Left lung (tissue), 10 donors: ENCODE data around the gene LBH. TPM values are rescaled to one million over a fixed set of nuclear protein-coding genes. Genes with fewer than 3 reads are reported as not detected.
"Not testable (repeated sequence)": the region's sequence is repeated elsewhere in the genome, so short reads cannot be mapped to it uniquely, and the experiment has no call there.

Source experiments
- ATAC-seq: fragments of 200-7000 bp; cut with Tn5 transposase; one replicate; pipeline ENCODE4 v1.9.1; 2020; ENCODE audit warnings: moderate library complexity
- DNase-seq, 4 donors: peaks; one replicate each; pipeline ENCODE4 v3.0.0-alpha.2; 2013 to 2020
- H3K27ac ChIP-seq, 2 donors: fragments of 200-600 bp; sonication (generic) in 1 of 2; one replicate each; pipeline versions ENCODE4 v1.5.0 to v1.8.0; 2020 to 2021
- H3K27me3 ChIP-seq, 2 donors: fragments of 200-600 bp; sonication (generic) in 1 of 2; one replicate each; pipeline versions ENCODE4 v1.5.0 to v1.8.0; 2020 to 2021
- H3K36me3 ChIP-seq, 2 donors: fragments of 200-600 bp; sonication (generic) in 1 of 2; one replicate each; pipeline versions ENCODE4 v1.5.0 to v1.8.0; 2020 to 2021
- H3K4me1 ChIP-seq, 2 donors: fragments of 200-600 bp; one replicate each; pipeline ENCODE4 v1.8.0; 2021
- H3K4me3 ChIP-seq, 2 donors: fragments of 200-600 bp; sonication (generic) in 1 of 2; one replicate each; pipeline versions ENCODE4 v1.5.0 to v1.8.0; 2020 to 2021; ENCODE audit warnings: mild to moderate bottlenecking in 1 of 2
- H3K9me3 ChIP-seq, 2 donors: fragments of 200-600 bp; sonication (generic) in 1 of 2; one replicate each; pipeline versions ENCODE4 v1.5.0 to v1.8.0; 2020 to 2021
- CTCF ChIP-seq, 2 donors: fragments of 200-600 bp; sonication (generic) in 1 of 2; IDR thresholded peaks; one replicate each; pipeline versions ENCODE4 v1.5.0 to v1.8.0; 2021; ENCODE audit warnings: antibody characterized with exemption in 2 of 2
- intact Hi-C, 2 donors: fragments of 100-400 bp; cut with DNase I; formaldehyde crosslinking; loops; one replicate each; pipeline versions ENCODE4 v1.11.2 to v1.14.2; 2022
- polyA plus RNA-seq, 6 donors: library from polyadenylated mRNA; unstranded; fragments of 120-200 nt; gene quantifications; one replicate each; pipeline ENCODE4 v1.2.1, GENCODE V29; 2013; ENCODE audit not compliant: insufficient read length in 6 of 6
- total RNA-seq, 2 donors: library from RNA; stranded (reverse); fragmentation: NEBNext Ultra II Directional; extraction: Animal tissue kit (Norgen Biotek cat#: 25700); gene quantifications; one replicate each; pipeline ENCODE4 v1.2.1, GENCODE V29; 2021
- donor health status: DM: no; HTN: yes; CAD: no.
- donor health status: DM: no; HTN: no; CAD: no.

Gene LBH
- total and polyA plus RNA-seq, 8 donors: 93.6 to 256 (median 124) TPM

GRCh38 chr2:30266051-30266621 lies 34.8 kb downstream of the LBH start:
- DNase-seq: no peak
- Histone ChIP-seq H3K36me3 (no peaks in the 10 kb centered on the region), H3K9me3 (peaks cover 0 to 8% of the 10 kb centered on the region in 2 donors), H3K27me3 (no peaks in the 10 kb centered on the region), H3K27ac (peak overlapping the region; percentile 55 to 78), H3K4me1 (peaks cover 13 to 22% of the 10 kb centered on the region in 2 donors), H3K4me3 (no peak overlapping the region)
- intact Hi-C loops: no loop called here
- peak; percentile 31 for ATAC-seq
- TF ChIP-seq CTCF (IDR thresholded peaks at IDR 0.05): no peak

GRCh38 chr2:30266705-30267104 lies 35.4 kb downstream of the LBH start:
- intact Hi-C loops: no loop called here
- Histone ChIP-seq H3K36me3 (no peaks in the 10 kb centered on the region), H3K4me3 (no peak overlapping the region), H3K27me3 (no peaks in the 10 kb centered on the region), H3K9me3 (peaks cover 0 to 8% of the 10 kb centered on the region in 2 donors), H3K4me1 (peaks cover 13 to 24% of the 10 kb centered on the region in 2 donors), H3K27ac (peak overlapping the region in 1 of 2 donors; percentile 55)
- no peak for ATAC-seq
- TF ChIP-seq CTCF (IDR thresholded peaks at IDR 0.05): no peak
- no peak for DNase-seq

GRCh38 chr2:30267161-30267975 lies 36.0 kb downstream of the LBH start:
- peaks cover 0 to 1% of the 10 kb centered on the region in 2 donors for H3K9me3 ChIP-seq
- no peak for ATAC-seq
- peaks cover 13 to 24% of the 10 kb centered on the region in 2 donors for H3K4me1 ChIP-seq
- DNase-seq: no peak
- H3K27me3 ChIP-seq: no peaks in the 10 kb centered on the region
- intact Hi-C loops: no loop called here
- no peak overlapping the region for H3K4me3 ChIP-seq
- H3K36me3 ChIP-seq: no peaks in the 10 kb centered on the region
- TF ChIP-seq CTCF (IDR thresholded peaks at IDR 0.05): no peak
- H3K27ac ChIP-seq: peak overlapping the region in 1 of 2 donors; percentile 55

GRCh38 chr2:30268296-30268871 lies 37.0 kb downstream of the LBH start:
- H3K27ac ChIP-seq: no peak overlapping the region
- no peak for TF ChIP-seq CTCF (IDR thresholded peaks at IDR 0.05)
- H3K27me3 ChIP-seq: no peaks in the 10 kb centered on the region
- no peak overlapping the region for H3K4me3 ChIP-seq
- peaks cover 15 to 24% of the 10 kb centered on the region in 2 donors for H3K4me1 ChIP-seq
- peak; percentile 54 for ATAC-seq
- no peaks in the 10 kb centered on the region for H3K36me3 ChIP-seq
- intact Hi-C loops: no loop called here
- DNase-seq: no peak
- H3K9me3 ChIP-seq: no peaks in the 10 kb centered on the region

GRCh38 chr2:30269114-30269770 lies 37.9 kb downstream of the LBH start:
- H3K27me3 ChIP-seq, intact Hi-C loops, ATAC-seq, DNase-seq, H3K36me3 ChIP-seq, H3K9me3 ChIP-seq, H3K27ac ChIP-seq, H3K4me3 ChIP-seq: not testable (repeated sequence)
- H3K4me1 ChIP-seq: peaks cover 20 to 24% of the 10 kb centered on the region in 2 donors
